GM19238 (cell line): ENCODE results near the gene TUBGCP2.

ENCODE experiments used
- DNase-seq: peaks from one replicate; pipeline ENCODE4 v3.0.0; 2011; ENCODE audit warnings: low spot score; ENCODE audit not compliant: insufficient read length

TUBGCP2 gene

GRCh38 chr10:133306097-133306476, 2.6 kb downstream of the TUBGCP2 start:
- no peak for DNase-seq

GRCh38 chr10:133303206-133303605, 5.5 kb downstream of the TUBGCP2 start:
- DNase-seq: no peak

- no peak for DNase-seq
These were observed 6.4 kb downstream of the TUBGCP2 start for GRCh38 chr10:133302230-133302629.

- DNase-seq: no peak
These were observed 8.9 kb downstream of the TUBGCP2 start for GRCh38 chr10:133299738-133300137.

GRCh38 chr10:133299224-133299623, 9.4 kb downstream of the TUBGCP2 start:
- no peak for DNase-seq

GRCh38 chr10:133298466-133298865, 10.2 kb downstream of the TUBGCP2 start:
- DNase-seq: no peak

- DNase-seq: no peak
These were observed 11.2 kb downstream of the TUBGCP2 start for GRCh38 chr10:133297504-133297903.

GRCh38 chr10:133295426-133296320, 13.0 kb downstream of the TUBGCP2 start:
- no peak for DNase-seq

- no peak for DNase-seq
These were observed 14.5 kb downstream of the TUBGCP2 start for GRCh38 chr10:133294189-133294588.

GRCh38 chr10:133293810-133294119, 14.9 kb downstream of the TUBGCP2 start:
- DNase-seq: no peak

- DNase-seq: no peak
These were observed 15.5 kb downstream of the TUBGCP2 start for GRCh38 chr10:133292919-133293809.

- DNase-seq: no peak
These were observed 18.9 kb downstream of the TUBGCP2 start for GRCh38 chr10:133289761-133290160.

- no peak for DNase-seq
These were observed 20.7 kb downstream of the TUBGCP2 start for GRCh38 chr10:133287832-133288500.

GRCh38 chr10:133286366-133286765, 22.3 kb downstream of the TUBGCP2 start:
- DNase-seq: no peak

- no peak for DNase-seq
These were observed 23.5 kb downstream of the TUBGCP2 start for GRCh38 chr10:133285217-133285616.

- no peak for DNase-seq
These were observed 24.7 kb downstream of the TUBGCP2 start for GRCh38 chr10:133283931-133284330.

GRCh38 chr10:133282846-133283390, 25.8 kb downstream of the TUBGCP2 start:
- DNase-seq: no peak

GRCh38 chr10:133281628-133282372, 26.9 kb downstream of the TUBGCP2 start:
- no peak for DNase-seq

GRCh38 chr10:133281084-133281483, 27.6 kb downstream of the TUBGCP2 start:
- no peak for DNase-seq

- no peak for DNase-seq
These were observed 28.1 kb downstream of the TUBGCP2 start for GRCh38 chr10:133280391-133281059.
